Stimulated activated CD8-positive, alpha-beta memory T cell treated with anti-CD3 and anti-CD28 coated beads, Interleukin-4, amount 100 ng/mL, for 48 hours (primary cell): ENCODE measurements around the gene RABGAP1.
"Not testable (repeated sequence)": the region's sequence is repeated elsewhere in the genome, so short reads cannot be mapped to it uniquely, and the experiment has no call there.

ENCODE experiments used
- DNase-seq: peaks from one replicate; pipeline ENCODE4 v3.0.0-alpha.2; 2020

Gene RABGAP1

GRCh38 chr9:122940749-122941581 is at the start of gene RABGAP1:
RABGAP1 (plus strand) TSS chr9:122941020; CDS start chr9:122957060, 16,040 bp downstream.
- DNase-seq, result peak; percentile 99

DNA sequence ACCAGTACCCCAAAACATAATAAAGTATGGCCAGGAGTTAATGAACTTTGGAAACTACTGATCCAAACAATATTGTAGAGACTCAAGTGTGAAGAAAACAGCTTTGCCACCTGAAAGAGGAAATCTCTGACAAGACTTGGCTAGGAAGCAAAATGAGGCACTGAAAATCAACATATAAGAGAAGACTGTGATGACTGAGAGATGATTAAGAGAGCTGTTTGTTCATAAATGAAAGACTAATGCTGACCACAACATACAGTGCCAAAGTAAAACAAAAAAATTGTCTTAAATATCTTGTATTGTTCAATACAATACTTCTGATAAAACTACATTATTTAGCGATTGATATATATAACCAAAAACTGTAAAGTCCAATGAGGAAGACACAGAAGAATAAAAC is 42.9 kb upstream of the RABGAP1 start:
- DNase-seq, result no peak

- DNase-seq, result no peak
Measured at GRCh38 chr9:122900791-122901190, 40.0 kb upstream of the RABGAP1 start.

DNA sequence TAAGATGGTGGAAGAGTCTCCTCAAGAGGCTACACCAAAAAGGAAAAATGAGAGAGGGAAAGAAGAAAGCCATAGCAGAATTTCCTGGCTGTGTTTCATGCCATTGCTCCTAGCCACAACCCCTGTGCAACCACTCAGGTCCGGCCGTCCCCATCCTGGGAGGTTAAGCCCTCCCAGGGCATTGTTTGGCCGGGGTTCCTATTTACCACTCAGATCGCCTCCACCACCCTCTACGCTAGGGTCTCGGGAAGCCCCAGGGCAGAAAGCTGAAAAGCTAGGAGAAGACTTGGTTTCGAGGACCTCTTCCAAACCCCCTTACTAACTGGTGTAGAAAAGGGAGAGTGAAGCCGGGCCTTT is 36.4 kb upstream of the RABGAP1 start:
- peak; percentile 54 for DNase-seq

DNA sequence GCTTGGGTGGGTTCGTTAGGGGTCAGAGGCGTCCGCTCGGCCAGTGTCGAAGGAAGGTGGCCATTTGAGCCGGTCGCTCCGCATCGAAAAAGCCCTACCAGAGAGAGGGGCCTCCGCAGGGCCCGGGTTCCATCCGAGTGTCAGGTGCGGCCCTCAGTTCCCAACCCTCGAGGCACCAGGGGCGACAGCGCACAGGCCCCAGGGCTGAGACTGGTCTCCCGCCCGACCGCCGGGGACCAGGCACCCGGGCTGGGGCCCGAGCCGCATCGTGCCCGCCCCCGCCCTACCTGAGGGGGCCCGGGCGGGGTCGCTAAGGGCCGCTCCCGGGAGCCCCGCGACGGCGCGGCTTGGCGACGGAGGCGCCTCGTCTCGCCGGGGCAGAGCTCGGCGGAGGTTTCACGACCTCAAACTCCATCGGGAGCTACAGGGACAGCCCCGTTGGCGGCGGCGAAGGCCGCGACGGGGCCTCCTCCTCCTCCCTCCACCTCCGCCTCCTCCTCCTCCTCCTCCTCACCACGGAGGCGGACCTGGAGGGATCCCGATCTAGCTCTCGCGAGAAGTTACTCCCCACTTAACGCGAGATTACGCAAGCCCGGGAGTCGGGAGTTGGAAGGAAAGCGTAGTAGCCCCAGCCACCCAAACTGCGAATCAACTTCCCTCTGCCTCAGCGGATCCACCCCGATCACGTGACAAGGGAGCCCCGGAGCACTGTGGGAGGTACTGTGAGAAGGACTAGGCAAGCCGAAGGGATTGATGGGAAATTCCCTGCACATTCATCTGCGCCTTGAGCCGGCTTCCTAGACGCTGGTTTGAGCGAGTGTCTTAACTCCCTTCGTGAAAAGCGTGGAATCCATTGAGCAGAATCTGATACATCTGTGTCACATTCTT is 35.8 kb upstream of the RABGAP1 start, which contains the start of gene RC3H2:
RC3H2 (minus strand) TSS at position 537 of the 888 bp plus-strand sequence. CDS start 7,850 bp downstream, outside the sequence.
- peak; percentile 97 for DNase-seq

DNA sequence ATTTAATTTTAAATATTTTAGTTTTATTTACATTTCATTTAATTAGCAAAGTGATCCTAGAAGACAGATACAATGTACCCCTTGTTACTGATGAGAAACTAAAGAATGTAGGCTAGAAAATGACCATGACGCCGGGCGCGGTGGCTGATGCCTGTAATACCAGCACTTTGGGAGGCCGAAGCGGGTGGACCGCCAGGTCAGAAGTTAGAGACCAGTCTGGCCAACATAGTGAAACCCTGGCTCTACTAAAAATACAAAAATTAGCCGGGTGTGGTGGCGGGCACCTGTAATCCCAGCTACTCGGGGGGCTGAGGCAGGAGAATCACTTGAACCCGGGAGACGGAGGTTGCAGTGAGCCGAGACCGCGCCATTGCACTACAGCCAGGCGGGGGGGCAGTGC is 34.7 kb upstream of the RABGAP1 start:
- not testable (repeated sequence) for DNase-seq

- DNase-seq, result no peak
Measured at GRCh38 chr9:122912671-122912963, 28.2 kb upstream of the RABGAP1 start.

- DNase-seq, result peak; percentile 74
Measured at GRCh38 chr9:122912964-122913673, 27.7 kb upstream of the RABGAP1 start, which contains the start of gene ZBTB6. ZBTB6 (minus strand) TSS chr9:122913323; CDS start chr9:122912072, 1,251 bp downstream.

DNA sequence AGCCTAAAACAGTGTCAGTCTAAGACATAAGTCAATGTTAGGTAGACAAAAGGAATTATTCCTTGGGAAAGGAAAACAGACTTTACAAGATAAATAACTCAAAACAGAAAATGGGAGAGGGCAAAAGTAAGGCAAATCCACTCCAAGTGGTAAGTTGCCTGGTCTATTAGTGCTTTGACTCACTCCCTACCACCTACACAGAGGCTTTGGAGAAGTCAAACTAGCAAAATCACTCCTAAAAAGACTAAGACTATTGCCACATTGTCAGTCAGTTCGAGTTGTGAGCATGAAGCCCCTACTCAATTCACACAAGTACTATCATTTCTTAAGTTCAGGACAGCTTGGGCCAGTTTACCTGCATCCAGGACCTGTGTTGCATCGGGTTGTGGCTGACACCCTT is 22.5 kb upstream of the RABGAP1 start:
- DNase-seq, result no peak

GRCh38 chr9:122922713-122923112 is 18.1 kb upstream of the RABGAP1 start:
- no peak for DNase-seq

DNA sequence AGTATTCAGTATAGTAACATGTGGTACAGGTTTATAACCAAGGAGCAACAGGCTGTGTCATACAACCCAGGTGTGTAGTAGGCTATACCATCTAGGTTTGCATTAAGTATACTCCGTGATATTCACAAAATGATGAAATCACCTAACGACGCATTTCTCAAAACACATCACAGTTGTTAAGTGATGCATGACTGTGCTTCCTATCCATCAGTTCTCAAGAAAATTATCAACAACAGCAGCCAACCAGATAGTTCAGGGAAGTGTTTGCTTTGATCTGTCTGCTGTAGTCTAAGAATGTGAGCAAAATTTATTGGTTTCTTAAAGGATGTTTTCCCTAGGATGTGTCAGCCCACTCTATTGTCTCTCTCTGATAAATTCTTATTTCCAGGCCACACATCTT is 16.9 kb upstream of the RABGAP1 start:
- no peak for DNase-seq

DNA sequence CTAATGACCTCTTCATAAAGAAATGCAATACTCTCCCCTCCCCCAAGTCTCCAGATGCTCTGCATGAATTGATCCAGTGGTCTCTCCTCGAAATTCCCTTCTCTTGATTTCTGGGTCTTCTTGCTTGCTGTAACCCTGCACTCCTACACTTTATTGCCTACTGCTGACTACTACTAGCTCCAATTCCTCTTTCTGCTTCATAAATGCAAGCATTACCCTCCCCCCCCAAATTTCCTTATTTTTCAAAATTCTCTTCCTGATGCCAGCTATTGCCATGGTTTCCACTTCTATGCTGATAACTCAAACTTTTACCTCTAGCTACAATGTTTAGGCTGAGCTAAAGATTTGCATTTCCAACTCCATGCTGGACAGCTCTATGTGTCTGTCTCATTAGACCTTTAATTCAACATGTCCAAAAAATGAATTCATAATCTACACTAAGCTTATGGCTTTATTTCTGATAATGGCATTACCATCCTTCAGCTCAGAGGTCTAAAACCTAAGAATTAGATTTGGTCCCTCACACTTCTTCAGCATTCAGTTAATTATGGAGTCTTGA is 10.9 kb upstream of the RABGAP1 start:
- no peak for DNase-seq

GRCh38 chr9:122930541-122931225 is 10.1 kb upstream of the RABGAP1 start:
- no peak for DNase-seq

DNA sequence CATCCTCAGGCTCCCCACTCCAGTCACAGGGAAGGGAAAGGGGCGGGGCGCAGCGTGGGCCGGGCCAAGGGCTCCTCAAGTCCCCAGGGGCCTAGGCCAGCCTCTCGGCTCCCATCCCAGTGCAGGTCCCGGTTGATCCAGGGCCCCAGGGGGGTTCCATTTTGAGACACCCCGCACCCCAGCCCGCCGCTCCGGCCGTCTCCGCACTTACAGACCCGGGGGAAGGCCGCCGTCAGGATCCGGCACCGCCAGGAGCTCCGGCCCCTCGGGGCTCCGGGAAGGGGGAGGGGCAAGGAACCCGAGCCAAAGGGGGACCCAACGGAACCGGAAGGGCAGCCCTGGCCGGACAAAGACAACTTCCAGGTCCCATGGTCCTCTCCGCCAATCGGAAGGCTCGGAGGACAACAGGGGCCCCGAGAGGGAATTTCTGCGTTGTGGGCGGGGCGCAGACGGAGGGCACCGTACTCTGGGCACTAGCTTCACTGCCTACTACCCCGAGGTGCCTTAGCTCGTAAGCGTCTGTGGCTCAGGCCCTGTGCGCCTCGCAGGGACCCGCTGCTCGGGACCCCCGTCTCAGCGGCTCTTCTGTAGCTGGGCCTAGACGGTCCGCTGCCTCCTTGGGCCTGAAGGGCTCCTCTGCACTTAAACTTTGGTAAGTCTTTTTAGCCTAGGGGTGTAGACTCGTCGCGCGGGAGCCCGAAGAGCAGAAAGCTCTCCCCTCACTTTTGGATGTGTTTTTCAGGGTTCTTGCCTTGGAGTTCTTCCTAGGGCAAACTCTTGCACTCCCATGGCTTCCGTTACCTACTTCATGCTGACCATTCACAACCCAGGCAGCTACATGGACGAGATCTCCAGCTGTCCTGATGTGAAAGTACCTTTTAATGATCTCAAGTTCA is 9.3 kb upstream of the RABGAP1 start, which contains the start of gene ZBTB26:
ZBTB26 (minus strand) TSS at position 287 of the 896 bp plus-strand sequence. CDS start 11,578 bp downstream, outside the sequence.
- DNase-seq, result peak; percentile 94

DNA sequence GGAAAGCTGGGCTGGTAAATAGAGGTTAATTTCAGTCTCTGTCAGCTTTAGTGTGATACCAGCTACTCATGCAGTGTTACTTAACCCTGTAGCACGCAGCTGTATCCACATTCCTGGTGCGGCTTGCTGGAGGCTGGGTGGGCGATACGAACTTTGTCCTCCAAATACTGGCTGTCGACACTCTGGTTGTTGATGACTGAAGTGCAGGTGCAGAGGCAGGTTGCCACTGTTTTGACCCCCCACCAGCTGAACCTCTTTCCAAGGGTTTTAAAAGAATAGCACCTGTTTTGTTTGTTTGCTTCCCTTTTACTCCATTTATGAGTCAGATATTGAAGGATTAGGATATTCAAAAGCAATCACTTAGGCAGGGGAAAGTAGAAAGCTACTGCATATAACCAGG is 4.4 kb upstream of the RABGAP1 start:
- no peak for DNase-seq

DNA sequence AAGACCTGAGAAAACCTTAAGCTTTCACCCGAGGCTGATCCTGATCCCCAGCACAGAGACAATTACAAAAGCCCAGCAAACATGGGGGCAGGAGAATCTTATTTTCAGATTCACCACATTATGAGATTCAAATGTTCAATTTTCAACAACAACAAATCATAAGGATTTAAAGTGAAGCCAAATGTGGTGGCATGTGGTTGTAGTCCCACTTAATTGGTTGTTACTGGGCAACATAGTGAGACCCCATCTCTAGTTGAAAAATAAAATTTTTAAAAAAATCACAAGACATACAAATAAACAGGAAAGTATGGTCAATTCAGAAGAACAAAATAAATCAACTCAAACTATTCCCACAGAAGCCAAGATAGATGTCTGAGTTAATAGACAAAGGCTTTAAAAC is 3.9 kb upstream of the RABGAP1 start:
- no peak for DNase-seq

DNA sequence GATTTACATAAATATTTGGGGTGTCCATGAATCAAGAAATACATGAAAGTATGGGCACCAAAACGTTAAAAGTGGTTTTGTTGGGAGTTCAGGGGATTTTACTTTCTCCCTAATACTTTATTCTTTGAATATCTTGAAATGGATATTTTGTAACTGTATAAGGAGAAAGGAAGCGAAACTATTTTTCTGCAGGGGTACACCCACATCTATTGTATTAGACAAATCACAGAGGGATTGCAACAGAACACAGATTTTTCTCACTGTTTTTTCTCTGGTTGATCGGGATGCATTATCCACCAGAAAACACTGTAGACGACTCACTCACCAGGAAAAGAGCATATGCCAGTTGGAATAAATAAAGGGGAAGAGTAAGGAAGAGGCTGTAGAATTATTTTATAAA is 1.2 kb upstream of the RABGAP1 start:
- DNase-seq, result no peak

DNA sequence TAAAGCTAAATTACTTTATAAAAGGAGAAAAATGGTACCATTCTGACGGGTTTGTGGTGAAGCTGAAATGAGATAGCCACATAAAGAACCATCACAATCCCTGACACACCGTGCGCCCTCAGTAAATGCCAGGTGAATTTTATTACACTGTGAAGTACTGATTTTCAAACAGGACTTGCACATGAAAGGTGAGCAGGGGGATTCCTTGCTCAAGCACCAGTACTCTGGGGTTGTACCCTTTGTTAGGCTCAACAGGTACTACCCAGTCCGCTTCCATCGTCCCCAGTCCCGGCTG is 419 bp upstream of the RABGAP1 start:
- no peak for DNase-seq

GRCh38 chr9:122941582-122942234 is 888 bp downstream of the RABGAP1 start:
- DNase-seq, result no peak
